Measurements from ENCODE around the gene EPHA8.

Gene EPHA8

GRCh38 chr1:22612671-22613571, 49.6 kb downstream of the EPHA8 start:
- no peak for TF ChIP-seq CTCF (IDR thresholded peaks at IDR 0.05; ENCODE audit: insufficient read depth, low read depth, low read length, missing control alignments)
- DNase-seq (ENCODE audit: low read depth), result no peak
- no peak overlapping the region for H3K4me3 ChIP-seq (ENCODE audit: low read depth, low read length)

- H3K4me3 ChIP-seq (ENCODE audit: low read depth, low read length), result no peak overlapping the region
- TF ChIP-seq CTCF (IDR thresholded peaks at IDR 0.05; ENCODE audit: insufficient read depth, low read depth, low read length, missing control alignments), result no peak
- DNase-seq (ENCODE audit: low read depth), result no peak
These were observed 50.3 kb downstream of the EPHA8 start for GRCh38 chr1:22613572-22613918.

- TF ChIP-seq CTCF (IDR thresholded peaks at IDR 0.05; ENCODE audit: insufficient read depth, low read depth, low read length, missing control alignments), result no peak
- no peak overlapping the region for H3K4me3 ChIP-seq (ENCODE audit: low read depth, low read length)
- no peak for DNase-seq (ENCODE audit: low read depth)
These were observed 50.7 kb downstream of the EPHA8 start for GRCh38 chr1:22613951-22614350.

GRCh38 chr1:22615886-22616285, 52.6 kb downstream of the EPHA8 start:
- no peak overlapping the region for H3K4me3 ChIP-seq (ENCODE audit: low read depth, low read length)
- DNase-seq (ENCODE audit: low read depth), result no peak
- TF ChIP-seq CTCF (IDR thresholded peaks at IDR 0.05; ENCODE audit: insufficient read depth, low read depth, low read length, missing control alignments), result no peak

- no peak overlapping the region for H3K4me3 ChIP-seq (ENCODE audit: low read depth, low read length)
- DNase-seq (ENCODE audit: low read depth), result no peak
- no peak for TF ChIP-seq CTCF (IDR thresholded peaks at IDR 0.05; ENCODE audit: insufficient read depth, low read depth, low read length, missing control alignments)
These were observed 53.3 kb downstream of the EPHA8 start for GRCh38 chr1:22616571-22616970.

- no peak overlapping the region for H3K4me3 ChIP-seq (ENCODE audit: low read depth, low read length)
- DNase-seq (ENCODE audit: low read depth), result no peak
- TF ChIP-seq CTCF (IDR thresholded peaks at IDR 0.05; ENCODE audit: insufficient read depth, low read depth, low read length, missing control alignments), result no peak
These were observed 54.8 kb downstream of the EPHA8 start for GRCh38 chr1:22618056-22618455.

GRCh38 chr1:22619252-22619651, 56.0 kb downstream of the EPHA8 start:
- DNase-seq (ENCODE audit: low read depth), result no peak
- no peak overlapping the region for H3K4me3 ChIP-seq (ENCODE audit: low read depth, low read length)
- no peak for TF ChIP-seq CTCF (IDR thresholded peaks at IDR 0.05; ENCODE audit: insufficient read depth, low read depth, low read length, missing control alignments)
